T47D (cell line): Measurements from ENCODE around the gene NBPF26.
"Not testable (repeated sequence)": the region's sequence is repeated elsewhere in the genome, so short reads cannot be mapped to it uniquely, and the experiment has no call there.

Source experiments
- DNase-seq, 2 experiments: peaks; one replicate each; pipeline versions ENCODE4 v3.0.0 to v3.0.0-alpha.2; 2011 to 2012; ENCODE audit warnings: low read depth in 1 of 2, low spot score in 1 of 2
- in situ Hi-C: cut with HindIII; loops from 2 replicates; pipeline ENCODE4 v1.10.0; 2016; ENCODE audit warnings: low sequenced_read_pairs, low pct_unique_long_range_greater_than_20kb

Gene NBPF26

GRCh38 chr1:120723715-120724402, at the start of gene NBPF26:
NBPF26 (plus strand) TSS chr1:120723945.
- in situ Hi-C loops, result not testable (repeated sequence)
- peak in 1 of 2 experiments; percentile 3 for DNase-seq

GRCh38 chr1:120680106-120680819, 43.5 kb upstream of the NBPF26 start:
- DNase-seq, in situ Hi-C loops: not testable (repeated sequence)

GRCh38 chr1:120680938-120681337, 42.8 kb upstream of the NBPF26 start:
- in situ Hi-C loops, DNase-seq: not testable (repeated sequence)

GRCh38 chr1:120684397-120684796, 39.3 kb upstream of the NBPF26 start:
- in situ Hi-C loops, DNase-seq: not testable (repeated sequence)

GRCh38 chr1:120685622-120686021, 38.1 kb upstream of the NBPF26 start:
- in situ Hi-C loops, DNase-seq: not testable (repeated sequence)

GRCh38 chr1:120687250-120687649, 36.5 kb upstream of the NBPF26 start:
- in situ Hi-C loops, DNase-seq: not testable (repeated sequence)

GRCh38 chr1:120700807-120701562, 22.8 kb upstream of the NBPF26 start:
- DNase-seq, in situ Hi-C loops: not testable (repeated sequence)

GRCh38 chr1:120723358-120723714, 409 bp upstream of the NBPF26 start:
- DNase-seq, in situ Hi-C loops: not testable (repeated sequence)

- in situ Hi-C loops, DNase-seq: not testable (repeated sequence)
These were observed 762 bp downstream of the NBPF26 start for GRCh38 chr1:120724507-120724906.

GRCh38 chr1:120728811-120729210, 5.1 kb downstream of the NBPF26 start:
- DNase-seq, in situ Hi-C loops: not testable (repeated sequence)

GRCh38 chr1:120769090-120769489, 45.3 kb downstream of the NBPF26 start:
- DNase-seq, in situ Hi-C loops: not testable (repeated sequence)

GRCh38 chr1:120805452-120805851, 81.7 kb downstream of the NBPF26 start:
- DNase-seq, in situ Hi-C loops: not testable (repeated sequence)

GRCh38 chr1:120811822-120812221, 88.1 kb downstream of the NBPF26 start:
- in situ Hi-C loops, DNase-seq: not testable (repeated sequence)

GRCh38 chr1:120825051-120825450, 101.3 kb downstream of the NBPF26 start:
- DNase-seq, in situ Hi-C loops: not testable (repeated sequence)

- in situ Hi-C loops, DNase-seq: not testable (repeated sequence)
These were observed 102.9 kb downstream of the NBPF26 start for GRCh38 chr1:120826623-120827022.

GRCh38 chr1:120844186-120844944, 120.6 kb downstream of the NBPF26 start:
- DNase-seq, in situ Hi-C loops: not testable (repeated sequence)

GRCh38 chr1:120844945-120845330, 121.2 kb downstream of the NBPF26 start:
- DNase-seq, in situ Hi-C loops: not testable (repeated sequence)
